K562 (cell line): ENCODE data around the gene GPN1.

Experiments
- BMI1 ChIP-seq: fragments of 150-350 bp; IDR thresholded peaks from 2 replicates; pipeline ENCODE4 v1.6.1; 2014; ENCODE audit warnings: low read length
- BRD4 ChIP-seq: fragments of 200-600 bp; sonication (generic); IDR thresholded peaks from 2 replicates; pipeline ENCODE4 v1.6.1; 2017; ENCODE audit warnings: inconsistent platforms
- CTCF ChIP-seq, 3 experiments: IDR thresholded peaks in 2 of 3; conservative IDR thresholded peaks in 1 of 3; 2 replicates each; pipeline ENCODE4 v1.5.1; 2011 to 2012; ENCODE audit warnings: low read length in 3 of 3, mild to moderate bottlenecking in 3 of 3, control low read depth in 2 of 3, improper control_type of control experiment in 1 of 3, inconsistent platforms in 1 of 3, low read depth in 1 of 3, mixed read lengths in 1 of 3, moderate library complexity in 1 of 3; ENCODE audit not compliant: insufficient read depth in 2 of 3
- EGR1 ChIP-seq: fragments of 450-650 bp; conservative IDR thresholded peaks from 2 replicates; pipeline ENCODE4 v1.6.1; 2017; ENCODE audit warnings: mild to moderate bottlenecking
- EP300 ChIP-seq: IDR thresholded peaks from 2 replicates; pipeline ENCODE4 v1.6.1; 2012; ENCODE audit warnings: low read length, improper control_type of control experiment
- GATAD2A ChIP-seq: fragments of 450-650 bp; IDR thresholded peaks from 2 replicates; pipeline ENCODE4 v1.6.1; 2017
- KAT7 ChIP-seq: sonication (generic); formaldehyde crosslinking; IDR thresholded peaks from 2 replicates; pipeline ENCODE4 v1.8.0; 2022; ENCODE audit warnings: missing genetic modification reagents, mild to moderate bottlenecking, borderline replicate concordance
- NR3C1 ChIP-seq: sonication (generic); formaldehyde crosslinking; IDR thresholded peaks from 2 replicates; pipeline ENCODE4 v1.8.1; 2022; ENCODE audit warnings: missing genetic modification reagents
- POLR2A ChIP-seq: fragments of 450-650 bp; conservative IDR thresholded peaks from 2 replicates; pipeline ENCODE4 v1.6.1; 2016
- SREBF2 ChIP-seq: sonication (generic); formaldehyde crosslinking; IDR thresholded peaks from 2 replicates; pipeline ENCODE4 v1.4.0; 2020; ENCODE audit warnings: mild to moderate bottlenecking, missing genetic modification reagents
- TAF1 ChIP-seq: IDR thresholded peaks from 2 replicates; pipeline ENCODE4 v1.6.1; 2011; ENCODE audit warnings: mild to moderate bottlenecking, low read length, moderate library complexity; ENCODE audit not compliant: insufficient read depth, control insufficient read depth, severe bottlenecking; ENCODE audit errors: extremely low read depth
- TBL1XR1 ChIP-seq, 2 experiments: IDR thresholded peaks; 2 replicates each; pipeline ENCODE4 v1.6.1; 2012; ENCODE audit warnings: improper control_type of control experiment in 2 of 2, low read length in 2 of 2, mild to moderate bottlenecking in 1 of 2
- XRCC5 ChIP-seq: fragments of 200-400 bp; formaldehyde crosslinking; IDR thresholded peaks from 2 replicates; pipeline ENCODE4 v1.6.1; 2017; ENCODE audit warnings: low read depth, mild to moderate bottlenecking, low read length
- ZBTB17 ChIP-seq: fragments of 450-650 bp; formaldehyde crosslinking; IDR thresholded peaks from 2 replicates; pipeline ENCODE4 v1.4.0; 2020; ENCODE audit warnings: mild to moderate bottlenecking

- TF ChIP-seq EGR1, result no peak
- no peak for TF ChIP-seq NR3C1 (CRISPR knock-in tag)
- no peak for TF ChIP-seq TBL1XR1 (IDR thresholded peaks at IDR 0.05; ENCODE audit: low read length in 2 of 2)
- TF ChIP-seq EP300, result no peak
- no peak for TF ChIP-seq KAT7
- no peak for TF ChIP-seq POLR2A
- TF ChIP-seq SREBF2, result no peak
- TF ChIP-seq XRCC5, result no peak
- TF ChIP-seq CTCF (IDR thresholded peaks at IDR 0.05 in 2 of 3, conservative IDR thresholded peaks at IDR 0.05 in 1 of 3; ENCODE audit: insufficient read depth in 2 of 3, low read depth in 1 of 3, low read length in 3 of 3), result no peak
- TF ChIP-seq BMI1, result no peak
- no peak for TF ChIP-seq ZBTB17
- no peak for TF ChIP-seq BRD4
- TF ChIP-seq TAF1, result no peak
- TF ChIP-seq GATAD2A, result no peak
Measured at GRCh38 chr2:27667446-27667845, 38.6 kb downstream of the GPN1 start.
